ENCODE measurements around the gene TMPRSS12. TPM values are rescaled to one million over a fixed set of nuclear protein-coding genes. Genes with fewer than 3 reads are reported as not detected.

Gene TMPRSS12
- total and polyA plus RNA-seq, 9 of the 15 experiments (the other 6 are each of a cell fraction or from before 2014, with no cell fraction given), result 0.04 TPM; not detected in 8

- TF ChIP-seq BRD9 (IDR thresholded peaks at IDR 0.05; ENCODE audit: low read depth, partially characterized antibody) (no peak), GATA2 (CRISPR knock-in tag; IDR thresholded peaks at IDR 0.05) (no peak), ZNF444 (CRISPR knock-in tag; IDR thresholded peaks at IDR 0.05) (no peak), SP1 (CRISPR knock-in tag; IDR thresholded peaks at IDR 0.05) (no peak), RBM14 (IDR thresholded peaks at IDR 0.05; ENCODE audit: borderline replicate concordance, insufficient read depth, low read depth, low read length) (no peak), MAFK (IDR thresholded peaks at IDR 0.05; ENCODE audit: low read length) (no peak), MAFF (IDR thresholded peaks at IDR 0.05; ENCODE audit: low read length) (peak; percentile 31; the same call in 1 of the 2 replicates), NUFIP1 (IDR thresholded peaks at IDR 0.05; ENCODE audit: partially characterized antibody) (no peak), PHF8 (IDR thresholded peaks at IDR 0.05; ENCODE audit: borderline replicate concordance, low read length) (no peak), ZNF780A (CRISPR knock-in tag; IDR thresholded peaks at IDR 0.05) (no peak), ZNF384 (IDR thresholded peaks at IDR 0.05; ENCODE audit: low read depth, low read length) (no peak), HNRNPH1 (optimal IDR thresholded peaks at IDR 0.05; ENCODE audit: low read depth, low read length) (no peak), PTTG1 (tag; IDR thresholded peaks at IDR 0.05; ENCODE audit: low read depth) (no peak), TFE3 (CRISPR knock-in tag; IDR thresholded peaks at IDR 0.05) (no peak), KDM2B (CRISPR knock-in tag; IDR thresholded peaks at IDR 0.05) (no peak), ZNF589 (CRISPR knock-in tag; IDR thresholded peaks at IDR 0.05; ENCODE audit: low read depth) (no peak), EP300 (IDR thresholded peaks at IDR 0.05; ENCODE audit: low read length) (peak; percentile 42; the same call in 1 of the 2 replicates), RCOR1 (IDR thresholded peaks at IDR 0.05; ENCODE audit: borderline replicate concordance in 1 of 2, low read depth in 2 of 2, low read length in 2 of 2) (peak in 1 of 2 experiments; percentile 65; a peak in 1 of 4 replicates), NR4A1 (CRISPR knock-in tag; IDR thresholded peaks at IDR 0.05) (no peak), NR4A1 (tag; IDR thresholded peaks at IDR 0.05) (peak; percentile 69; the same call in 1 of the 2 replicates), HMGN3 (IDR thresholded peaks at IDR 0.05; ENCODE audit: borderline replicate concordance, extremely low read depth, insufficient read length, low read depth, low read length) (no peak), EZH2 (IDR thresholded peaks at IDR 0.05; ENCODE audit: borderline replicate concordance, low read depth, low read length) (no peak), ZNF740 (CRISPR knock-in tag; IDR thresholded peaks at IDR 0.05) (no peak), ZNF740 (tag; IDR thresholded peaks at IDR 0.05) (no peak), ZNF239 (CRISPR knock-in tag; IDR thresholded peaks at IDR 0.05) (peak; percentile 41; the same call in 1 of the 2 replicates)
- TF ChIP-seq, protein P1, sequence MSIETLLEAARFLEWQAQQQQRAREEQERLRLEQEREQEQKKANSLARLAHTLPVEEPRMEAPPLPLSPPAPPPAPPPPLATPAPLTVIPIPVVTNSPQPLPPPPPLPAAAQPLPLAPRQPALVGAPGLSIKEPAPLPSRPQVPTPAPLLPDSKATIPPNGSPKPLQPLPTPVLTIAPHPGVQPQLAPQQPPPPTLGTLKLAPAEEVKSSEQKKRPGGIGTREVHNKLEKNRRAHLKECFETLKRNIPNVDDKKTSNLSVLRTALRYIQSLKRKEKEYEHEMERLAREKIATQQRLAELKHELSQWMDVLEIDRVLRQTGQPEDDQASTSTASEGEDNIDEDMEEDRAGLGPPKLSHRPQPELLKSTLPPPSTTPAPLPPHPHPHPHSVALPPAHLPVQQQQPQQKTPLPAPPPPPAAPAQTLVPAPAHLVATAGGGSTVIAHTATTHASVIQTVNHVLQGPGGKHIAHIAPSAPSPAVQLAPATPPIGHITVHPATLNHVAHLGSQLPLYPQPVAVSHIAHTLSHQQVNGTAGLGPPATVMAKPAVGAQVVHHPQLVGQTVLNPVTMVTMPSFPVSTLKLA (conservative IDR thresholded peaks at IDR 0.05), result no peak
Measured at GRCh38 chr12:50918584-50919316, 76.0 kb downstream of the TMPRSS12 start (continued).
